ENCODE data around the gene POLR1G. TPM values are rescaled to one million over a fixed set of nuclear protein-coding genes. Genes with fewer than 3 reads are reported as not detected.

Gene POLR1G, protein sequence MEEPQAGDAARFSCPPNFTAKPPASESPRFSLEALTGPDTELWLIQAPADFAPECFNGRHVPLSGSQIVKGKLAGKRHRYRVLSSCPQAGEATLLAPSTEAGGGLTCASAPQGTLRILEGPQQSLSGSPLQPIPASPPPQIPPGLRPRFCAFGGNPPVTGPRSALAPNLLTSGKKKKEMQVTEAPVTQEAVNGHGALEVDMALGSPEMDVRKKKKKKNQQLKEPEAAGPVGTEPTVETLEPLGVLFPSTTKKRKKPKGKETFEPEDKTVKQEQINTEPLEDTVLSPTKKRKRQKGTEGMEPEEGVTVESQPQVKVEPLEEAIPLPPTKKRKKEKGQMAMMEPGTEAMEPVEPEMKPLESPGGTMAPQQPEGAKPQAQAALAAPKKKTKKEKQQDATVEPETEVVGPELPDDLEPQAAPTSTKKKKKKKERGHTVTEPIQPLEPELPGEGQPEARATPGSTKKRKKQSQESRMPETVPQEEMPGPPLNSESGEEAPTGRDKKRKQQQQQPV
- total RNA-seq, result 4.5 TPM
- long read RNA-seq, transcript CD3EAP-201 (3 exons, 3,286 nt), result major isoform, 5 of 8 reads
- long read RNA-seq, partial matches to known transcripts, result 0 of 8 reads
- long read RNA-seq, other reads (novel, unspliced or antisense), result 2 of 8 reads

DNA sequence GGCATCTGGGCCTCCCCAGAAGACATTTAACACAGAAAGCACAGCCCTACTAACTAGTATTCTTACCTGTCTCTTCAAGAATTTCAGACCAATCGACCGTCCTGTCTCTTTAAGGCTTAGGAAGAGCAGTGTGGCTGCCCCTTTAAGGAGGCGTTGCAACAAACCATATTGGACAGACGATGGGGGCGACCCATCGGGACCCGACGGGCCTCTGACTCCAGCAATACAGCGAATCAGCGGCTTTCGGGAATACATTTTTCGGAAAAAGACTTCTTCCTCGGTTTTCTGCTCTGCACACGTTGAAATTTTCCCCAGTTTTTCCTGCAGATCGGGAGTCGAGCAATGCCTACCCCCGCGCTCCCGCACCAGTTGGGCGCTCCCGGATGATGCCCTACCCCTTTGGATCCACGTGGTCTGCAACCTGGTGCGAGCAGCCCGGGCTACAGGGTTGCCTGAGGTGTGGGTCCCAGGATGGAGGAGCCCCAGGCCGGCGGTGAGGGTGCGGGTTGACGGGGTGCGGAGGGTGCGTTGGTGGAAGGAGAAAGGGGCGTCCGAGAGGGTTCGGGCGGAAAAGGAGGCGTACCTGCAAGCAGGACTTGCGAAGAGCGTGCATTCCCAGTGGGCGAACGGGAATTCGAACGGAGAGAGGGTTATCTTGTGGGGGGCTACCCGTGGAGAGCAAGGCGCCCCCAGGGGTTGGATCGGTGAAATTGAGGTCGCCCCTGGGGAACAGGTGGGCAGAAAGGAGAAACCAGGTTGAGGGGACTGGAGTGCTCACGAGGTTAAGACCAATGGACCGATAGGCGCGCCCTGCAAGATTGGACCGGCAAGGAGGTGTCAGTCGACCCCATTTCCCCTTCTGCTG, at the start of gene POLR1G:
POLR1G (plus strand) TSS at position 419 of the 865 bp plus-strand sequence; CDS start at position 472, 53 bp downstream.
- TF ChIP-seq, protein P1, sequence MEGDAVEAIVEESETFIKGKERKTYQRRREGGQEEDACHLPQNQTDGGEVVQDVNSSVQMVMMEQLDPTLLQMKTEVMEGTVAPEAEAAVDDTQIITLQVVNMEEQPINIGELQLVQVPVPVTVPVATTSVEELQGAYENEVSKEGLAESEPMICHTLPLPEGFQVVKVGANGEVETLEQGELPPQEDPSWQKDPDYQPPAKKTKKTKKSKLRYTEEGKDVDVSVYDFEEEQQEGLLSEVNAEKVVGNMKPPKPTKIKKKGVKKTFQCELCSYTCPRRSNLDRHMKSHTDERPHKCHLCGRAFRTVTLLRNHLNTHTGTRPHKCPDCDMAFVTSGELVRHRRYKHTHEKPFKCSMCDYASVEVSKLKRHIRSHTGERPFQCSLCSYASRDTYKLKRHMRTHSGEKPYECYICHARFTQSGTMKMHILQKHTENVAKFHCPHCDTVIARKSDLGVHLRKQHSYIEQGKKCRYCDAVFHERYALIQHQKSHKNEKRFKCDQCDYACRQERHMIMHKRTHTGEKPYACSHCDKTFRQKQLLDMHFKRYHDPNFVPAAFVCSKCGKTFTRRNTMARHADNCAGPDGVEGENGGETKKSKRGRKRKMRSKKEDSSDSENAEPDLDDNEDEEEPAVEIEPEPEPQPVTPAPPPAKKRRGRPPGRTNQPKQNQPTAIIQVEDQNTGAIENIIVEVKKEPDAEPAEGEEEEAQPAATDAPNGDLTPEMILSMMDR (IDR thresholded peaks at IDR 0.05), result no peak
- H3K27ac ChIP-seq, result peak within 1 kb of the TSS; percentile 93
- H3K4me3 ChIP-seq, result peak within 1 kb of the TSS; percentile 76
- DNase-seq (peak; percentile 82), ATAC-seq (peak; percentile 72 to 77)
- H3K36me3 ChIP-seq, result peaks cover 4% of the 10 kb centered on the region
- H3K4me1 ChIP-seq, result peaks cover 48% of the 10 kb centered on the region
- intact Hi-C loops (cut with DNase I), result no loop called here
- H3K27me3 ChIP-seq (ENCODE audit: low read depth), result peaks cover 4% of the 10 kb centered on the region
- no peaks in the 10 kb centered on the region for H3K9me3 ChIP-seq

DNA sequence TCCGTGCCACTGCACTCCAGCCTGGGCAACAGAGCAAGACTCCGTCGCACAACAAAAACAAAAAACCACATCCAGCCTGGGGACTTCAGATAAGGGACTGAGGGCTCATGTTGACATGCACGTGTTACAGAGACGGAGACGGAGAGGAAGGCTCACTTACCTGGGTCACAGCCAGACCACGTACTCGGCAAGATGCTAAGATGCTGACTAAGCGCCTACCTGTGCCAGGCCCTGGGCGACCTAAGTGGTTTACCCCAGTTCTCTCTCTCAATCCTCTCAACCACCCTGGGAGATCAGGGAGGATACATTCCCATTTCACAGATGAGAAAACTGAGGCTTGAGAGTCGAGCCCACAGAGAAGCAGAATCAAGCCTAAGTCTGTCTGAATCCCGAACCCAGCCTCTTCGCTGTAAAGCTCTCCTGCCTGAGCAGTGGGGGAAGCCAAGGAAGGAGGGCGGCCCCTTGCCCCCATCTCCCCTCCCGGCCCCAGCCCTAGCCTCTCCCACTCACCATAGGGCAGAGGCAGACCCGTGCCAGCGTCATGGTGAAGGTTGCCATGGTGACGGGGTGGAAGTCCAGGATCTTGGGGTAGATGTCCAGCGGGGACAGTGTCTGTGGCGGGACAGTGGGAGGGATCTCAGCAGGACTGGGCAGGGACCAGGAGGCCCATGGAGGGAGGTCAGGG, 49.5 kb upstream of the POLR1G start:
- ATAC-seq (no peak), DNase-seq (no peak)
- Histone ChIP-seq H3K27ac (no peak overlapping the region), H3K27me3 (ENCODE audit: low read depth) (no peaks in the 10 kb centered on the region), H3K9me3 (no peaks in the 10 kb centered on the region), H3K4me3 (no peak overlapping the region), H3K4me1 (no peaks in the 10 kb centered on the region), H3K36me3 (peaks cover 52% of the 10 kb centered on the region)
- intact Hi-C loops (cut with DNase I), result no loop called here
- TF ChIP-seq, protein P1 (IDR thresholded peaks at IDR 0.05), result no peak

DNA sequence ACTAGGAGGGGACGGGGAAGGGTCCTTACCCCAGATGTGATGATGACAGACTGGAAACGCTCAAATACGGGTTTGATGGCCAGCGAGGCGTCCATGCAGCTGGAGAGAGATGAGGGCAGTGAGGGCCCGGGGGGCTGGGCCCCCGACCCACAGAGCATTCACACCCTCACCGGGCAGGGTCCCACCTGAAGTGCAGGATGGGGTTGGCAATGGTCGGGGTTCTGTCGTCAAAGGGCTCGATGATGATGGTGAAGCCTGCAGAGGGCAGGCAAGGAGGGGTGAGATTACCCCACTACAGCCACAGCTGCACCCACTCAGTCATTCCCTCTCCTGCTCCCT, 49.0 kb upstream of the POLR1G start:
- ATAC-seq, result no peak
- no peak overlapping the region for H3K27ac ChIP-seq
- H3K4me1 ChIP-seq, result no peaks in the 10 kb centered on the region
- TF ChIP-seq, protein P1 (IDR thresholded peaks at IDR 0.05), result no peak
- H3K4me3 ChIP-seq, result no peak overlapping the region
- H3K27me3 ChIP-seq (ENCODE audit: low read depth), result no peaks in the 10 kb centered on the region
- H3K9me3 ChIP-seq, result no peaks in the 10 kb centered on the region
- no peak for DNase-seq
- intact Hi-C loops (cut with DNase I), result no loop called here
- H3K36me3 ChIP-seq, result peaks cover 47% of the 10 kb centered on the region

DNA sequence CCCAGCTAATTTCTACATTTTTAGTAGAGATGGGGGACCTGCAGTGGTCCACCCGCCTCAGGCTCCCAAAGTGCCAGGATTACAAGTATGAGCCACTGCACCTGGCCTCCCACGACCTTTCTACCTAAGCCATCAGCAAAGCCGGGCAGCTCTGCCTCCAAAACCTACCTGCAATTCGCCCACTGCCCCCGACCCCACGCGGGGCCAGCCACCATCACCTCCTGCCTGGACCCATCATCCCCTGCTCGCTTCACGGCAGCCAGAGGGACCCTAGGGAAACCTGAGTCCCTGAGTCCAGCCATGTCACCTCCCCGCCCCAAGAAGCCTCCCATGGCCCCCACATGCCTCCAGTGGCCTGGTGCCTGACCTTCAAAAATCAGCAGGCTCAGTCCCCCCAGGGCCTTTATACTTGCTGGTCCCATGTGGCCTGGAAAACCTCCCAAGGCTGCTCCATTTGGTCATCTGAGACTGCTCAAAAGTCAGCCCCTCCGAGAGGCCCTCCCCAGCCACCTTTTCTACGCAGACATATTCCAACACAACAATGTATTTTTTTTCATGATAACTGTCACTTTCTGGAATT, 48.1 kb upstream of the POLR1G start:
- H3K27ac ChIP-seq, result no peak overlapping the region
- ATAC-seq (no peak), DNase-seq (no peak)
- TF ChIP-seq, protein P1 (IDR thresholded peaks at IDR 0.05), result no peak
- no peaks in the 10 kb centered on the region for H3K9me3 ChIP-seq
- H3K27me3 ChIP-seq (ENCODE audit: low read depth), result no peaks in the 10 kb centered on the region
- H3K4me1 ChIP-seq, result no peaks in the 10 kb centered on the region
- peaks cover 38% of the 10 kb centered on the region for H3K36me3 ChIP-seq
- no peak overlapping the region for H3K4me3 ChIP-seq
- intact Hi-C loops (cut with DNase I), result no loop called here

DNA sequence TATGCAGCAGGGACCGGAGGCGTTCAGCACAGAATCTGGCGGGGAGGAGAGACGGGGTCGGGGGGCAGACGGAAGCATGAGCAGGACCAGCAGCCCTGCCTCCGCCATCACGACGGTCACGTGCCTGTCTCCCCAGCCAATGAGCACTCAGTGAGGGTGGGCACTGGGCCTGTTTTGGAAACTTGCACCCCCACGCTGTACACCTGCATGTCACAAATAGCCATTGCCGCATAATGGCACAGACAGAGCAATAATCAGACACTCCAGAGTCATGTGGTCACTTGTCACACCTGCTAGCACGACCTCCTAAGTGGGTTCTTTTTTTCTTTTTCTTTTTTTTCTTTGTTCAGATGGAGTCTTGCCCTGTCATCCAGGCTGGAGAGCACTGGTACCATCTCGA, 44.8 kb upstream of the POLR1G start:
- Histone ChIP-seq H3K27ac (no peak overlapping the region), H3K36me3 (peaks cover 14% of the 10 kb centered on the region), H3K9me3 (no peaks in the 10 kb centered on the region), H3K27me3 (ENCODE audit: low read depth) (no peaks in the 10 kb centered on the region), H3K4me1 (no peaks in the 10 kb centered on the region), H3K4me3 (no peak overlapping the region)
- intact Hi-C loops (cut with DNase I), result no loop called here
- DNase-seq (no peak), ATAC-seq (no peak)
- TF ChIP-seq, protein P1 (IDR thresholded peaks at IDR 0.05), result no peak

Measured in lower lobe of right lung (tissue), 2 donors.